Measurements from ENCODE around the gene CRIM1.
A peak's percentile ranks its signal among the peaks of the same experiment; 100 is the strongest.

The CRIM1 gene

GRCh38 chr2:36461039-36461681, 105.6 kb downstream of the CRIM1 start:
- intact Hi-C loops (cut with DNase I; ENCODE audit: low total_unique reads): no loop called here
- peaks cover 0 to 97% (median 61%) of the 10 kb centered on the region in 4 donors for H3K4me1 ChIP-seq
- no peak for TF ChIP-seq CTCF (IDR thresholded peaks at IDR 0.05)
- no peak overlapping the region for H3K4me3 ChIP-seq
- peak overlapping the region; percentile 77 to 79 for H3K27ac ChIP-seq
- H3K27me3 ChIP-seq: no peaks in the 10 kb centered on the region
- no peak for DNase-seq
- H3K9me3 ChIP-seq: no peaks in the 10 kb centered on the region
- peaks cover 25 to 30% (median 30%) of the 10 kb centered on the region in 3 donors for H3K36me3 ChIP-seq

- DNase-seq: no peak
- Histone ChIP-seq H3K27me3 (no peaks in the 10 kb centered on the region), H3K27ac (peak overlapping the region; percentile 77 to 79), H3K4me1 (peaks cover 0 to 89% (median 50%) of the 10 kb centered on the region in 4 donors), H3K4me3 (no peak overlapping the region), H3K36me3 (peaks cover 28 to 36% (median 30%) of the 10 kb centered on the region in 3 donors), H3K9me3 (no peaks in the 10 kb centered on the region)
- TF ChIP-seq CTCF (IDR thresholded peaks at IDR 0.05): no peak
- intact Hi-C loops (cut with DNase I; ENCODE audit: low total_unique reads): no loop called here
Observed at GRCh38 chr2:36462311-36462935, 106.8 kb downstream of the CRIM1 start.

- no peak overlapping the region for H3K4me3 ChIP-seq
- H3K36me3 ChIP-seq: peaks cover 30 to 39% (median 36%) of the 10 kb centered on the region in 3 donors
- no peak for TF ChIP-seq CTCF (IDR thresholded peaks at IDR 0.05)
- DNase-seq: no peak
- H3K4me1 ChIP-seq: peaks cover 0 to 89% (median 52%) of the 10 kb centered on the region in 4 donors
- H3K27ac ChIP-seq: peak overlapping the region; percentile 77 to 79
- intact Hi-C loops (cut with DNase I; ENCODE audit: low total_unique reads): no loop called here
- no peaks in the 10 kb centered on the region for H3K27me3 ChIP-seq
- no peaks in the 10 kb centered on the region for H3K9me3 ChIP-seq
Observed at GRCh38 chr2:36463365-36463764, 107.8 kb downstream of the CRIM1 start.

- DNase-seq: no peak
- TF ChIP-seq CTCF (IDR thresholded peaks at IDR 0.05): no peak
- H3K27me3 ChIP-seq: no peaks in the 10 kb centered on the region
Observed at GRCh38 chr2:36464006-36464721, 108.6 kb downstream of the CRIM1 start.

GRCh38 chr2:36466135-36466534, 110.6 kb downstream of the CRIM1 start:
- intact Hi-C loops (cut with DNase I; ENCODE audit: low total_unique reads): no loop called here
- H3K27ac ChIP-seq: peak overlapping the region; percentile 69 to 79

More at GRCh38 chr2:36464006-36464721, 108.6 kb downstream of the CRIM1 start:
- intact Hi-C loops (cut with DNase I; ENCODE audit: low total_unique reads): no loop called here
- Histone ChIP-seq H3K36me3 (peaks cover 30 to 40% (median 31%) of the 10 kb centered on the region in 3 donors), H3K9me3 (no peaks in the 10 kb centered on the region), H3K27ac (peak overlapping the region; percentile 77 to 79), H3K4me1 (peaks cover 0 to 89% (median 49%) of the 10 kb centered on the region in 4 donors), H3K4me3 (no peak overlapping the region)

More at GRCh38 chr2:36466135-36466534, 110.6 kb downstream of the CRIM1 start:
- DNase-seq: no peak
- no peak overlapping the region for H3K4me3 ChIP-seq
- TF ChIP-seq CTCF (IDR thresholded peaks at IDR 0.05): no peak
- no peaks in the 10 kb centered on the region for H3K9me3 ChIP-seq
- H3K27me3 ChIP-seq: no peaks in the 10 kb centered on the region
- peaks cover 30 to 38% (median 38%) of the 10 kb centered on the region in 3 donors for H3K36me3 ChIP-seq
- H3K4me1 ChIP-seq: peaks cover 0 to 89% (median 37%) of the 10 kb centered on the region in 4 donors
